Right lobe of liver (tissue), 4 donors: ENCODE results near the gene ESR2.

Experiments
- CTCF ChIP-seq, 4 donors: fragments of 200-600 bp in 3 of 4; fragments of 450-650 bp in 1 of 4; IDR thresholded peaks; one replicate each; pipeline versions ENCODE4 v1.5.1 to v1.8.0; 2016 to 2022; ENCODE audit warnings: antibody characterized with exemption in 4 of 4, mild to moderate bottlenecking in 2 of 4
- POLR2A ChIP-seq: fragments of 450-650 bp; IDR thresholded peaks from one replicate; pipeline ENCODE4 v1.6.1; 2017; ENCODE audit warnings: antibody characterized with exemption, mild to moderate bottlenecking
- donor health status: DM: no; HTN: no; CAD: no.
- donor health status: DM: no; HTN: no; CAD: no.
- donor health status: DM: no; HTN: yes; CAD: no.

GRCh38 chr14:64292197-64292596, 2.0 kb downstream of the ESR2 start:
- TF ChIP-seq CTCF (IDR thresholded peaks at IDR 0.05) (no peak), POLR2A (no peak)
